Left lung (tissue), 10 donors: ENCODE data around the gene SPNS1. TPM values are rescaled to one million over a fixed set of nuclear protein-coding genes. Genes with fewer than 3 reads are reported as not detected.

Experiments used
- ATAC-seq: fragments of 200-7000 bp; cut with Tn5 transposase; one replicate; pipeline ENCODE4 v1.9.1; 2020; ENCODE audit warnings: moderate library complexity
- DNase-seq, 4 donors: peaks; one replicate each; pipeline ENCODE4 v3.0.0-alpha.2; 2013 to 2020
- H3K27ac ChIP-seq, 2 donors: fragments of 200-600 bp; sonication (generic) in 1 of 2; one replicate each; pipeline versions ENCODE4 v1.5.0 to v1.8.0; 2020 to 2021
- H3K27me3 ChIP-seq, 2 donors: fragments of 200-600 bp; sonication (generic) in 1 of 2; one replicate each; pipeline versions ENCODE4 v1.5.0 to v1.8.0; 2020 to 2021
- H3K36me3 ChIP-seq, 2 donors: fragments of 200-600 bp; sonication (generic) in 1 of 2; one replicate each; pipeline versions ENCODE4 v1.5.0 to v1.8.0; 2020 to 2021
- H3K4me1 ChIP-seq, 2 donors: fragments of 200-600 bp; one replicate each; pipeline ENCODE4 v1.8.0; 2021
- H3K4me3 ChIP-seq, 2 donors: fragments of 200-600 bp; sonication (generic) in 1 of 2; one replicate each; pipeline versions ENCODE4 v1.5.0 to v1.8.0; 2020 to 2021; ENCODE audit warnings: mild to moderate bottlenecking in 1 of 2
- H3K9me3 ChIP-seq, 2 donors: fragments of 200-600 bp; sonication (generic) in 1 of 2; one replicate each; pipeline versions ENCODE4 v1.5.0 to v1.8.0; 2020 to 2021
- intact Hi-C, 2 donors: fragments of 100-400 bp; cut with DNase I; formaldehyde crosslinking; loops; one replicate each; pipeline versions ENCODE4 v1.11.2 to v1.14.2; 2022
- polyA plus RNA-seq, 6 donors: library from polyadenylated mRNA; unstranded; fragments of 120-200 nt; gene quantifications; one replicate each; pipeline ENCODE4 v1.2.1, GENCODE V29; 2013; ENCODE audit not compliant: insufficient read length in 6 of 6
- total RNA-seq, 2 donors: library from RNA; stranded (reverse); fragmentation: NEBNext Ultra II Directional; extraction: Animal tissue kit (Norgen Biotek cat#: 25700); gene quantifications; one replicate each; pipeline ENCODE4 v1.2.1, GENCODE V29; 2021
- TF ChIP-seq, protein P1 (sequence below), 2 donors: fragments of 200-600 bp; sonication (generic) in 1 of 2; IDR thresholded peaks; one replicate each; pipeline versions ENCODE4 v1.5.0 to v1.8.0; 2021; ENCODE audit warnings: antibody characterized with exemption in 2 of 2
- donor health status: DM: no; HTN: yes; CAD: no.
- donor health status: DM: no; HTN: no; CAD: no.

Gene SPNS1
- total and polyA plus RNA-seq, 8 donors = 27.3 to 61.5 (median 32.7) TPM

DNA sequence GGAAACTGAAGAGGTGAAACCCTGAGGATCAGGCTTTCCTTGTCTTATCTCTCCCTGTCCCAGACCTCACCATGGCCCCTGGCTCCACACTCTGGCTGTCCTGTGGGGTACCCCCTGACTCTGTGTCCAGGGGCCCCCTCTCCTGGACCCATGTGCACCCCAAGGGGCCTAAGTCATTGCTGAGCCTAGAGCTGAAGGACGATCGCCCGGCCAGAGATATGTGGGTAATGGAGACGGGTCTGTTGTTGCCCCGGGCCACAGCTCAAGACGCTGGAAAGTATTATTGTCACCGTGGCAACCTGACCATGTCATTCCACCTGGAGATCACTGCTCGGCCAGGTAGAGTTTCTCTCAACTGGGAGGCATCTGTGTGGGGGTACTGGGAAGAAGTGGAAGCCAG lies 41.4 kb upstream of the SPNS1 start:
- no peaks in the 10 kb centered on the region for H3K27me3 ChIP-seq
- H3K27ac ChIP-seq = no peak overlapping the region
- H3K4me1 ChIP-seq = peaks cover 0 to 13% of the 10 kb centered on the region in 2 donors
- H3K4me3 ChIP-seq = no peak overlapping the region
- intact Hi-C loops = loop anchor here in 1 of 2 donors (10.0 kb wide), 1 partner anchor 108 kb away; the partner anchor contains the start of gene ATXN2L
- no peak for DNase-seq
- H3K9me3 ChIP-seq = no peaks in the 10 kb centered on the region
- no peaks in the 10 kb centered on the region for H3K36me3 ChIP-seq
- TF ChIP-seq, protein P1, sequence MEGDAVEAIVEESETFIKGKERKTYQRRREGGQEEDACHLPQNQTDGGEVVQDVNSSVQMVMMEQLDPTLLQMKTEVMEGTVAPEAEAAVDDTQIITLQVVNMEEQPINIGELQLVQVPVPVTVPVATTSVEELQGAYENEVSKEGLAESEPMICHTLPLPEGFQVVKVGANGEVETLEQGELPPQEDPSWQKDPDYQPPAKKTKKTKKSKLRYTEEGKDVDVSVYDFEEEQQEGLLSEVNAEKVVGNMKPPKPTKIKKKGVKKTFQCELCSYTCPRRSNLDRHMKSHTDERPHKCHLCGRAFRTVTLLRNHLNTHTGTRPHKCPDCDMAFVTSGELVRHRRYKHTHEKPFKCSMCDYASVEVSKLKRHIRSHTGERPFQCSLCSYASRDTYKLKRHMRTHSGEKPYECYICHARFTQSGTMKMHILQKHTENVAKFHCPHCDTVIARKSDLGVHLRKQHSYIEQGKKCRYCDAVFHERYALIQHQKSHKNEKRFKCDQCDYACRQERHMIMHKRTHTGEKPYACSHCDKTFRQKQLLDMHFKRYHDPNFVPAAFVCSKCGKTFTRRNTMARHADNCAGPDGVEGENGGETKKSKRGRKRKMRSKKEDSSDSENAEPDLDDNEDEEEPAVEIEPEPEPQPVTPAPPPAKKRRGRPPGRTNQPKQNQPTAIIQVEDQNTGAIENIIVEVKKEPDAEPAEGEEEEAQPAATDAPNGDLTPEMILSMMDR (IDR thresholded peaks at IDR 0.05) = no peak
- ATAC-seq = no peak

DNA sequence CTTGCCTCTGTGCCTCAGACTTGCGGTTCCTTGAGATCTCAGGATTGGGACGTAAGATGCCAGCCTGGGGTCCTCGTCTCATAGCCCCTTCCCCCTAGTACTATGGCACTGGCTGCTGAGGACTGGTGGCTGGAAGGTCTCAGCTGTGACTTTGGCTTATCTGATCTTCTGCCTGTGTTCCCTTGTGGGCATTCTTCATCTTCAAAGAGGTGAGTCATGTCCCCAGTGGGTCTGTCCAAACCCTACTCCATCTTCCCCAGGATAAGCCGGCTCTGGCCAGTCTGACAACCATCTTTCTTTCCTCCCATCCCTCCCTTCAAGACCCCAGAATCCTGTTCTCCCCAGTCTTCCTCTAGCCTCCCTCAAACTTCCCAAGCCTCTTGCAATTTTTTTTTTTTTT lies 39.2 kb upstream of the SPNS1 start:
- intact Hi-C loops = loop anchor here in 1 of 2 donors (10.0 kb wide), 1 partner anchor 111 kb away; the partner anchor contains the start of gene ATXN2L
- no peaks in the 10 kb centered on the region for H3K27me3 ChIP-seq
- no peak overlapping the region for H3K4me3 ChIP-seq
- no peaks in the 10 kb centered on the region for H3K36me3 ChIP-seq
- no peak for DNase-seq
- no peaks in the 10 kb centered on the region for H3K9me3 ChIP-seq
- peaks cover 0 to 13% of the 10 kb centered on the region in 2 donors for H3K4me1 ChIP-seq
- H3K27ac ChIP-seq = no peak overlapping the region
- TF ChIP-seq, protein P1 (IDR thresholded peaks at IDR 0.05) = no peak
- no peak for ATAC-seq

GRCh38 chr16:28935924-28936783 lies 38.4 kb upstream of the SPNS1 start:
- Histone ChIP-seq H3K27ac (no peak overlapping the region), H3K9me3 (no peaks in the 10 kb centered on the region), H3K27me3 (no peaks in the 10 kb centered on the region), H3K4me3 (peak overlapping the region; percentile 16 to 27), H3K36me3 (no peaks in the 10 kb centered on the region), H3K4me1 (peaks cover 0 to 13% of the 10 kb centered on the region in 2 donors)
- ATAC-seq (peak; percentile 99), DNase-seq (peak in 3 of 4 donors; percentile 65 to 95 (median 89))
- TF ChIP-seq, protein P1 (IDR thresholded peaks at IDR 0.05) = no peak
- intact Hi-C loops = loop anchor here in 1 of 2 donors (10.0 kb wide), 1 partner anchor 111 kb away; the partner anchor contains the start of gene ATXN2L

DNA sequence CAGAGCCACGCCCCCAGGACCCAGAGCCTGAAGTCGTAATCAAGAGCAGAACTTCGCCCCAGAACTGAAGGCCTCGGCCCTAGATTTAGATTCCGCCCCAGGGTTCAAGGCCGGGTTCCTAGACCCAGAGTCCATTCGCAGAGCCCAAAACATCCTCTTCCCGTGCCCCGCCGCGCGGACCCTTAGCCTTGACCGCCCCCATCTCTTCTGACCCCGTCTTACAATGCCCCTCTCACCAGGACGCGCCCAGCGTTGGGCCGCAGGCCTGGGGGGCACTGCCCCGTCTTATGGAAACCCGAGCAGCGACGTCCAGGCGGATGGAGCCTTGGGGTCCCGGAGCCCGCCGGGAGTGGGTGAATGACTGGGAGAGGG lies 37.8 kb upstream of the SPNS1 start:
- intact Hi-C loops = loop anchor here in 1 of 2 donors (10.0 kb wide), 1 partner anchor 112 kb away; the partner anchor contains the start of gene ATXN2L
- TF ChIP-seq, protein P1 (IDR thresholded peaks at IDR 0.05) = no peak
- no peak for ATAC-seq
- Histone ChIP-seq H3K9me3 (no peaks in the 10 kb centered on the region), H3K36me3 (no peaks in the 10 kb centered on the region), H3K4me1 (peaks cover 0 to 13% of the 10 kb centered on the region in 2 donors), H3K27me3 (no peaks in the 10 kb centered on the region), H3K4me3 (peak overlapping the region in 1 of 2 donors; percentile 27), H3K27ac (no peak overlapping the region)
- peak in 2 of 4 donors; percentile 32 to 80 for DNase-seq

DNA sequence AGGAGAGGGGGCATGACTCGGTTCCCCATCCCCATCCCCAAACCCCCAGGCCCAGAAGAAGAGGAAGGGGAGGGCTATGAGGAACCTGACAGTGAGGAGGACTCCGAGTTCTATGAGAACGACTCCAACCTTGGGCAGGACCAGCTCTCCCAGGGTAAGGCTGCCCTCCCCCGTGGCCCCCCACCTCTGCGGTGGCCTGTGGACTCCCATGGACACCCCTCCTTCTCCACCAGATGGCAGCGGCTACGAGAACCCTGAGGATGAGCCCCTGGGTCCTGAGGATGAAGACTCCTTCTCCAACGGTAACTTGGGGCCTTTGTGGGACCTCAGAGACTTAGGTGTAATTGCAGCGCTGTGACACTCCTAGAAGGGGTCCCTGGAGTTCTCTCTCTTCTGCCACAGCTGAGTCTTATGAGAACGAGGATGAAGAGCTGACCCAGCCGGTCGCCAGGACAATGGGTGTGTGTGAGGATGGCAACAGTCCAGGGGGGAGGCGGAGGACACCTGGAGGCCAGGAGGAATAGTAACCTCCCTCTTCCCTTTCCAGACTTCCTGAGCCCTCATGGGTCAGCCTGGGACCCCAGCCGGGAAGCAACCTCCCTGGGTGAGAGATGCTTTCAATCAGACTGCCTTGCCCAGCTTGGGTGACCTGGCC lies 37.2 kb upstream of the SPNS1 start:
- intact Hi-C loops = loop anchor here in 1 of 2 donors (10.0 kb wide), 1 partner anchor 113 kb away; the partner anchor contains the start of gene ATXN2L
- H3K36me3 ChIP-seq = no peaks in the 10 kb centered on the region
- no peak for ATAC-seq

More for the DNA sequence above, 37.2 kb upstream of the SPNS1 start:
- Histone ChIP-seq H3K9me3 (no peaks in the 10 kb centered on the region), H3K27me3 (no peaks in the 10 kb centered on the region), H3K4me3 (no peak overlapping the region), H3K4me1 (peaks cover 0 to 13% of the 10 kb centered on the region in 2 donors), H3K27ac (no peak overlapping the region)
- peak in 1 of 4 donors; percentile 36 for DNase-seq
- TF ChIP-seq, protein P1 (IDR thresholded peaks at IDR 0.05) = no peak
